CD4-positive, alpha-beta T cell treated with Interleukin-4 for 1 hour (primary cell): ENCODE measurements around the gene JMJD6.
A peak's percentile ranks its signal among the peaks of the same experiment; 100 is the strongest.
"Not testable (repeated sequence)": the region's sequence is repeated elsewhere in the genome, so short reads cannot be mapped to it uniquely, and the experiment has no call there.

Experiments
- DNase-seq, 2 donors: peaks; one replicate each; pipeline ENCODE4 v3.0.0-alpha.2; 2020 to 2022

The JMJD6 gene

DNA sequence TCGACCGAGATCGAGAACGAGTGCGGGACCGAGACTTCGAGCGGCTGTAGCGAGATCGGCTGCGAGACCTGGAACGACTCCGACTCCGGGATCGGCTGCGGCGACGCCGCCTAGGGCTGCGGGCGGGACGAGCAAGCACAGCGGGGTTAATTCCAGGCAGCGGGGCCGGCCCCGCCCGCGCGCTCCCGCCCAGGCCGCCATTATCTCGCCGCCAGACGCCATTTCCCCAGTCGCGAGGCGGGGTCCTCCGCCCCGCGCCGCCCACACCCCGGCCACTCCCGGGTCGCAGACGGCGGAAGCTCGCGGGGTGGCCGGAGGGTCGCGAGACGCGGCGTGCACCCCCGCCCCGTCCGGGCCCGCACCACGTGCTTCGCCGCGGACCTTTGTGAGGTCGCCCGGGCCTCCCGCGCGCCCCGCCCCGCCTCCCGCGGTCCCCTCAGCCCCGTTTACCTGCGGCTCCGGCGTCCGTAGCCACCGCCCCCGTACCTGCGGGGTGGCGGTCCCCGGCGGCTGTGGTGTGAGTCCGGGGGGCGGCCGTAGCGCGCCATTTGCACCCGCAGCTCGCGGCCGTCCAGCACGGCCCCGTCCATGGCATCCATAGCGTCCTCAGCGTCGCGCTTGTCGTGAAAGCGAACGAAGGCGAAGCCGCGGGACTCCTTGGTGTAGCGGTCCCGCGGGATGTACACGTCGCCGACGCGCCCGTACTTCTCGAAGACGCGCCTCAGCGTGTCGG, 10.1 kb upstream of the JMJD6 start:
- DNase-seq: peak; percentile 68 to 72

DNA sequence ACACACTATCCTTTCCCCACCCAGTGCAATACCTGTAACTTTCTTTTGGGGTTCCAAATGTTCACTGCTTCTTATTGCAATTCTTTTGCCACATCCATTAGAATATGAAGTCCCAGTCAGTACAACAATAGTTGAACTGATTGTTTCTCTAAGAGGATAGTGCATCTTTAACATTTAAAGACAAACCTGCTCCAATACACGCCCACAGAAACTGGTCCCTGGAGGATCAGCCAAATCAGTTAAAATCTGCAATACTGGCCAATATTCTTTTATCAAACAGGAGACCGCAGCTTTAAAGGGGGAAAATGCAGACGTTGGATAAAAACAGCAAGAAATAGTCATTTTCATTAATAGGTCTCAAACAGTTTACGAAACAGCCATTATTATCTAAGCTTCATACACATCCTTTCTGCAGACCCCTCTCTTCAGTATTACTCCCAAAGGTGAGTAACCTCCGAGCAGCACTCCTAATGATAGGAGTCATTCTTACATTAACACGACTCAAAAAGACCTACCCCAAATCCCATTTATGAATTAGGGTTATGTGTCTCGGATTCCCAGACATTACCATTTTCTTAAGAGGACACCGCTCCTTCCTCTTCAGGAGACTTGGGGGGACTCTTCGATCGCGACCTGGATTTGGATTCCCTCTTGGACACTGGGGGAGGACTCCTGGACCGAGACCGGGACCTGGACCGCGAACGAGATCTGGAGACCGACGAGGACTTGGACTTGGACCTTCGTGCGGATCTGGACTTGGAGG, 9.4 kb upstream of the JMJD6 start:
- DNase-seq: peak in 1 of 2 donors; percentile 31

DNA sequence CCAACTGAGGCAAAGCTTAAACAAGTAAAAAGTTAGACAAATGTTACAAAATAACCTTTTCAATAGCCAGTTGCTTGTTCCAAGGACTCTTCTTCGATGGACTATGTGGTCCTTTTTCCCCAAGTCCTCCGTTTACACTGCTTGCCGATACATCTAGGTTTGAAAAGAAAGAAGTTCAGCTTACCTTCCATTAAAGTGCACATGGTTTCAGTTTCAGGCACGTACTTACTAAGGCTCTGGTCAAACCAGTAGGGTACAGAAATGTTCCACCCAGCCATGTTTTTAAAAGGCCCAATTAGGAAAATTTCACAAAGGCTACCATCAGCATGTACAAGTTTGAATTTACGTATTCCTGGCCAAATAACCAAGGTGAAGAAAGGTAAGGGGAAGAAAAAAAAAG, 8.6 kb upstream of the JMJD6 start:
- peak in 1 of 2 donors; percentile 56 for DNase-seq

DNA sequence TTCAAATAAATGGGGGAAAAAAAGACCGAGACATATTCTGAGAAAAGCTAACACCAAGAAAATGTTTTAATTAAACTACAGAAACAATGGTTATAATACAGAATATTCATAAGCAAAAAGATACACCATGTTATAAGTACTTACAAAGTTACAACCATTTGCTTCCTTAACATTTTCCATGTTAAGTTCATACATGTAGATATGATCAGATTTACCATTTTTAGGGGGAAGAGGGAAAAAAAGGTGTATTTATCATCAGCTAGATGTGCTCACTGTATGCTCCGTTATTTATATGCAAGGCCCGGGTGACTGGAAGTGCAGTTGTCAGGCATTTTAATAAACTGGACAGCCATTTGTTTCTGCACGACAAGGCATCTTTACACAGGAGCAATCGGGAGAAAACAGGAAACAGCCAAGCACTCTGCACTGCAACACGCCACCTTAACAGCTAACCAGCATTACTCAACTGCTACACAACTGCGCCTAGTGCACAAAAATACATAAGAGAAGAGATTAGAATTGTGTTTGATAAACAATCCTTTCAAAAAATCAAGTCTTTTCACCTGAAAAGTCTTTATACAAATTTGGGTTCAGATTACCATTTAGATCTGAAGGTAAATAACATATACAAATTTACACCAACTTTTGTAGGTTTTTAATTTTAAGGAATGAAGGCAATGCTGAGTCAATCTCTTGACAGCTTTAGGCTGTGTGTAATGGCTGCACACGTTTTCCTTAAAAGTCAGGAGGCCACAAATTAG, 7.9 kb upstream of the JMJD6 start:
- peak in 1 of 2 donors; percentile 32 for DNase-seq

DNA sequence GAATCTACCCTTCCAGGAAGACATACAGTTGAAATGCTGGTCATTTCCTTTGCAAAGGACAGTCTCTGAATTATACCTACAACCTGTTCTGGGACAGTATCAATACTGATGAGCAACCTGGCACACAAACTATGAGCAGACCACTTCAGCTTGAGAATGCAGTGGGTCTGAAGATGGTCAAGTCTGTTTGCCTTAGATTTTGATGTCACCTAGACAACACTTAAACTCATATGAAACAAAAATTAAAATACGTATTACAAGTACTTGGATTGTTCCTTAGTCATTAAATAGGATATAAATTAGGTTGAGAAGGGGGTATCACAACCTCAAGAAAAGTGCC, 7.2 kb upstream of the JMJD6 start:
- peak in 1 of 2 donors; percentile 19 for DNase-seq

DNA sequence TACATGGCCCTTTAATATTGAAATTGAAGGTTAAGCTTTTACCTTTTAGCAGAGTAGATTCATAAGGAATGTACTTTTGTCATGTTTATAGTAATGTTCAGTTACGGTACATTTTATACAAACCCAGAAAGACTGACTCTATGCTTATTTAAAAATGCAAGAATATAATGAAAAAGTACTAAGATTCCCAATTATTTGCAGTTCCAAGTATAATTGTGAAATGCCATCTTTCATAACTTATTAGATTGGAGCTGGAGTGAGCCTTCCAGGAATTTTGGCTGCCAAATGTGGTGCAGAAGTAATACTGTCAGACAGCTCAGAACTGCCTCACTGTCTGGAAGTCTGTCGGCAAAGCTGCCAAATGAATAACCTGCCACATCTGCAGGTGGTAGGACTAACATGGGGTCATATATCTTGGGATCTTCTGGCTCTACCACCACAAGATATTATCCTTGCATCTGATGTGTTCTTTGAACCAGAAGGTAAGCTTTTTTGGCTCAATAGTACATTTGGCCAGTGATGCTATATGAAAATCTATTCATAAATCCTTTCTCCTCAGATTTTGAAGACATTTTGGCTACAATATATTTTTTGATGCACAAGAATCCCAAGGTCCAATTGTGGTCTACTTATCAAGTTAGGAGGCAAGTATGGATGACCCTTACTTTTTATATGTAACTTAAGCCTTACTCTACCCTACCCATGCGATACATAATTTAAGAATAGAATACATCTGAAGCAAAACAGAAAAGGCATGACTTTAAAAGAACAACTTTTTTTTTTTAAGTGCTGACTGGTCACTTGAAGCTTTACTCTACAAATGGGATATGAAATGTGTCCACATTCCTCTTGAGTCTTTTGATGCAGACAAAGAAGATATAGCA, 6.6 kb upstream of the JMJD6 start:
- DNase-seq: peak in 1 of 2 donors; percentile 27

DNA sequence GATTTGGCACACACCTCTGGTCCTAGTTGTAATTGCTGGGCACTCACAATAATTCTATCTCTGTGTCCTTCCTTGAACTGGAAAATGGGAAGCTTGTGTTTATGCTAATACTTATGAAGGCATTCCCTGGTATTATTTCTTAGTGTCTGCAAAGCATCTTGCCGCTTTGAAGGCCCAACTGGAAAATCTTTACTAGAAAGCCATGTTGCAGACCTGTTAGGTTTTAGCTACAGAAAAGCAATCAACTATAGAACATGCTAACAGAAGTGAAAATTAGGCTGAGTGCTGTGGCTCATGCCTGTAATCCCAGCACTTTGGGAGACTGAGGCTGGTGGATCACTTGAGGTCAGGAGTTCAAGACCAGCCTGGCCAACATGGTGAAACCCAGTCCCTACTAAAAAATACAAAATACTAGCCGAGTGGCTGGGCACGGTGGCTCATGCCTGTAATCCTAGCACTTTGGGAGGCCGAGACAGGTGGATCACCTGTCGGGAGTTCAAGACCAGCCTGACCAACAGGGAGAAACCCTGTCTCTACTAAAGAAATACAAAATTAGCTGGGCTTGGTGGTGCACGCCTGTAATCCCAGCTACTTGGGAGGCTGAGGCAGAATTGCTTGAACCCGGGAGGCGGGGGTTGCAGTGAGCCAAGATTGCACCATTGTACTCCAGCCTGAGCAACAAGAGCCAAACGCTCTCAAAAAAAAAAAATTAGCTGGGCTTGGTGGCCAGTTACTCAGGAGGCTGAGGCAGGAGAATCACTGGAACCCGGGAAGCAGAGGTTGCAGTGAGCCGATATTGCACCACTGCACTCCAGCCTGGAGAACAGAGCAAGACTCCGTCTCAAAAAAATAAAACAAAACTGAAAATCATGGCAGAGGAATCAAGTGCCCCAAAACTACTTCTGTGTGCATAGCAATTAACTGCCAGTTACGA, 5.7 kb upstream of the JMJD6 start:
- not testable (repeated sequence) for DNase-seq

DNA sequence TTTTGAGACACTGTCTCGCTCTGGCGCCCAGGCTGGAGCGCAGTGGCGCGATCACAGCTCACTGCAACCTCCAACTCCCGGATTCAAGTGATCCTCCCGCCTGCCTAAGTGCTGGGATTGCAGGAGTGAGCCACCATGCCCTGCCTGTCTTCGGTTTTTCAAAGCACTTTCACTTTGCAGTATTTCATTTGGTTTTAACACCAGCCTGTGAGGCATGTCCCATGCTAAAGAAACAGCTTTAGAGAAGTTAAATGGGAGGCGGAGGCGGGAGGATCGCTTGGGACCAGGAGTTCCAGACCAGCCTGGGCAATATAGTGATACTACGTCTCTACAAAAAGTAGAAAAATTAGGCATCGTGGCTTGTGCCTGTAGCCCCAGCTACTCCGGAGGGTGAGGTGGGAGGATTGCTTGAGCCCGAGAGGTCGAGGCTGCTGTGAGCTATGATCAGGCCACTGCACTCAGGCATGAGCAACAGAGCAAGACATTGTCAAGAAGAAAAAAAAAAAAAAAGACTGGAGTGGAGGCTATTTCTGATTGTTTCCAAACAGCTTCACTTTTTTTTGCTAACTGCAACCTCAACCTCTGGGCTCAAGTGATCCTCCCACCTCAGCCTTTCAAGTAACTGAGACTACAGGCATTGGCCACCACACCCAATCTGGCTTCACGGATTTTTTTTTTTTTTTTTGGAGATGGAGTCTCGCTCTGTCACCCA, 1.5 kb upstream of the JMJD6 start:
- DNase-seq: peak in 1 of 2 donors; percentile 42

DNA sequence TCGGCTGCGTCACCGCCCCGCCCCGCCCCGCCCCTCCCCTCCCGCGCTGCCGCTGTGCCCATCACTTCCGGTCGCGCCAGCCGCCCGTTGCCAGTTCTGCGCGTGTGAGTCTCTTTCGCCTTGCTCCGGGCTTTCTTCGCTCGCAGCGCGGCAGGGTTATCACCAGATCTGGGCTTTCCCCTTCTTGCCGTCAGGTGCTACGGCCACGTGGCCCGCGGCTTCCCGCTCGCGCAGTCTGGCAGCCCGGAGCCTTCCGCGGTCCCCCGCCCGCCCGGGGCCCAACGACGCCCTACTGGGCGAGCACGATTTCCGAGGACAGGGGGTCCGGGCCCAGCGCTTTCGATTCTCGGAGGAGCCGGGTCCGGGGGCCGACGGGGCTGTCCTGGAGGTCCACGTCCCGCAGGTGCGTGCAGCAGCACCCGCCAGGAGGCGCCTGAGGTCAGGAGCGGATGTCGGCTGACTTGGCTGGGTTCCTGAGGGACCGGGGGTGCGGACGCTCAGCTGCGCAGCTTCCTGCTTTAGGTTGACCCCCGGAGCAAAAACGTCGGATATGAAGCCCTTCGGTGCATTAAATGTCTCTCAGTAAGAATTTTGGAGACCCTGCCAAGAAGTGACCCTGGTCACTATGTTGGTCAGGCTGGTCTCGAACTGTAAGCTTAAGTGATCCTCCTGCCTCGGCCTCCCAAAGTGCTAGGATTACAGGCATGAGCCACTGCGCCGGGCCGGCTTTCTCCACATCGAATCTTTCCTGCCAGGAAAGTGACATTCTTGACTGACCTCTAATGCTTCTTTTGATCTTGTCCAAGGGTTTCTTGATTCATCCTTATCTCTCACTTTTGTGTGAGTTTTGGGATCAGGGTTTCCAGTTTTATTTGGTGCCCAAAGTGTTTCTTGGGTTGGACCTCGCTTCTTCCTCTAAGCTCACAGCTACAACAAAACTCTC, 641 bp upstream of the JMJD6 start, which contains the start of gene METTL23:
Gene METTL23 (plus strand): TSS at position 64 of the 943 bp plus-strand sequence. CDS start 2,872 bp downstream, outside the sequence.
- DNase-seq: no peak

DNA sequence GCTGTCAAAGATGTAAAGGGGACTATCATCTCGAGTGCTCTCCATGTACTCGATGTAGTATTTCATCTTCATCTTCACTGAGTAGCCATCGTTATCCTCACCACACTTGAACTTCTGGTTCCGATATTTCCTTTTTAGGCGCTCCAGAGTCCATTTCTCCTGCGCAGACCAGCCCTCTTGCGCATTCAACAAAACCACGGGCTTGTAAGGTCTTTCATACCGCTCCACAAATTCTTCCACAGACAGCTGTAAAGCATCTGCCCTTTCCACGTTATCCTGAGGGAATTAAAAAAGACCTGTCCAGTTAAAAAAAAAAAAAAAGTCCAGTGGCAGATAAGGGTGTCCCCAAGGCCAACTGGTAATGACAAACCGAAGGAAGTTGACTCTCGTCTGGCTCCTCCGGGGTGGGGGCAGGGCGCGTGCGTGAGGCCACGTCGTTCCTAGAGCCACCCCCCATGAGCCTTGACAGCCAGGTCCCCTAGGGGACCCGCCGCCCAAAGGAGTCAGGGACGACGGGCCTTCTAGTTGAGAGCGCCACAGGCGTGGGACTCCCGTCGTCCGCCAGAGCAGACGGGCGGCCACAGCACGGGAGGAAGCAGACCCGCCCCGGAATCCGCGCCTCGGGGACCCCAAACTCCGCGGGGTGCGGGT, 701 bp downstream of the JMJD6 start:
- DNase-seq: peak; percentile 74 to 81

DNA sequence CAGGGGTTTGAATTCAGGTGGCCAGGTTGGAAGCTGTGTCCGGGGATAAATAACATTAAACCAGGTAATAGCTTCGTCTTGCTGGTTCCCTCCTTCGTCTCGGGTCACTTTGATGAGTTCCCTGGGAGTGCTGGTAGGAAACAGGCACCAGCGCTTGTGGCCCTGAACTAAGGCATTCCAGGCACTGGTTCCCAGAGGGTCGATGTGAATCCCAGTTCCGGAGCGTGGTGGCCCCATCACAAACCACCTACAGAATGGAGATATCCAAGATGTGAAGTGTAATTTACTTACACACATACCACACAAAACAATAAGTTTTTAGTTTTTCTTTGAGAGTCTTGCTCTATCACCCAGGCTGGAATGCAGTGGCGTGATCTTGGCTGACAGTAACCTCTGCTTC, 2.6 kb downstream of the JMJD6 start:
- DNase-seq: no peak

DNA sequence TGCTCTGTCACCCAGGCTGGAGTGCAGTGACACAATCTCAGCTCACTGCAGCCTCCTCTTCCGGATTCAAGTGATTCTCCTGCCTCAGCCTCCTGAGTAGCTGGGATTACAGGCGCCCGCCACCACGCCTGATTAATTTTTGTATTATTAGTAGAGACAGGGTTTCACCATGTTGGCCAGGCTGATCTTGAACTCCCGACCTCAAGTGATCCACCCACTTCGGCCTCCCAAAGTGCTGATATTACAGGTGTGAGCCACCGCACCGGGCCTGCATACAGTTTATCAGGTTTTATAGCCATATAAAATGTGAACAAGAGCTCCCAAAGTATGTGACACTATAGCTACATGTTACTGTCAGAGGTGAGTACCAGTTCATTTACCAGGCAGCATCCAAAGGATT, 3.4 kb downstream of the JMJD6 start:
- DNase-seq: not testable (repeated sequence)

DNA sequence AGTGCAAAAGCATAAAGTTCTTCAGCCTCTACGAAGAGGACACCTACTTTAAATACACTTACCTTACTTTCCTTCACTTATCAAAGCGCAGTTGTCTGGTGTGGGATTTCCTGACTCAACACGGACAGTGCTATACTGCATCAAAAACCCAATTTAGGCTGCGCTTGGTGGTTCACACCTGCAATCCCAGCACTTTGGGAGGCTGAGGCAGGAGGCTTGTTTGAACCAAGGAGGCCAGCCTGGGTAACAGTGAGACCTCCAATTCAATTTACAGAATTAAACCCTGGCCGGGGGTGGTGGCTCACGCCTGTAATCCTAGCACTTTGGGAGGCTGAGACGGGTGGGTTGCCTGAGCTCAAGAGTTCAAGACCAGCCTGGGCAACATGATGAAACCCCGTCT, 4.1 kb downstream of the JMJD6 start:
- no peak for DNase-seq

DNA sequence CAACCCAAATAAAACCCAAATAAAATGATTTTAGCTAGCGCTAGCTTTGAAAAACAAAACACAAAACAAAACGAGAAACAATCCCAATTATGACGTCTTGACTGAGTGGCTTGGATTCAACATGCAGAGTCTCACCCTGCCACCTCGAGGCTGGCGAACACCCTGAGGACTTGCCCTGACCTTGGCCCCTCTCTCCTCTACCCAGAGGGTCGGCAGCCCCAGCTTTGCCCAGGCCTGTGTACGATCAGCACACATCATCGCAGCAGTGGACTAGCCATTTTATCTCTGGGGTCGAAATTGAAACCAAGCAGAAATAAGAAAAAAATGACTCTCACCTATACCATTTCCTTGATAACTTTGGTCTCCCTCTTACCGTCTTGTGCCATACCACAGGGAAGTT, 4.9 kb downstream of the JMJD6 start:
- no peak for DNase-seq

DNA sequence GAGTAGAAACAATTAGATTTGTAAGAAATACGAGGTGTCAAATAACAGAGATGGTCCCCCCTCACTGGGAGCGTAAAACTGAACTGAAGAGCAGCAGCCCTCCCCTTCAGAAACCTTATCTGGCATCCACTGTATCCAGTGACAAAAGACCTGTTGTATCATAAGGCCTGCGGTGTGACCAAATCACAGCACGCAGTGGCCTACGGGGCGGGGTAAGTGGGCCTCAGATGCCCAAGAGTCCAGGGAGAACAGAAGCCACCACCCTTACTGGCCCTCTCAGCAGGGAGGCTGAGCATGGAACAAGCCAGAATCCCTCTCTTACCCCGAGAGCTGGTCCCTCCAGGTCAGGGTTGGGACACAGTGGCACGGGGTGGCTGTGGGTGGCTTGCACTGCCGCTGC, 5.5 kb downstream of the JMJD6 start:
- no peak for DNase-seq

DNA sequence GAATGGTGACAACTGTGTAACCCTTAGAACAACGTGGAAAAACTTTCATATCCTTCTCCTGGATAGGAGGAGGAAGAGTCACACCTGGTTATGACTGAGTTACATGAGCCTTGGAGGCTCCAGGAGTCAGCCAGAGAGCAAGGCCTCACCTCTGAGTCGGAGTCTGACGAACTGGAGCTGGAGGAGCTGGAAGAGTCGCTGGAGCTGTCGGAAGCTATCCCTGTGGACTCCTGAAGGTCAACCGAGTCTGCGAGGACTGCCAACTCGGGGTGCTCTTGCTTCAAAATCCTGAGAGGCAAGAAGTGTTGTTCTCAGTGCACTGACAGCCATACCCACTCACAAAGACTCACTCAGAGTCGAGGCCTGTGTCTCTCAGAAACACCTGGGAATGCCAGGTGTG, 6.2 kb downstream of the JMJD6 start:
- no peak for DNase-seq

DNA sequence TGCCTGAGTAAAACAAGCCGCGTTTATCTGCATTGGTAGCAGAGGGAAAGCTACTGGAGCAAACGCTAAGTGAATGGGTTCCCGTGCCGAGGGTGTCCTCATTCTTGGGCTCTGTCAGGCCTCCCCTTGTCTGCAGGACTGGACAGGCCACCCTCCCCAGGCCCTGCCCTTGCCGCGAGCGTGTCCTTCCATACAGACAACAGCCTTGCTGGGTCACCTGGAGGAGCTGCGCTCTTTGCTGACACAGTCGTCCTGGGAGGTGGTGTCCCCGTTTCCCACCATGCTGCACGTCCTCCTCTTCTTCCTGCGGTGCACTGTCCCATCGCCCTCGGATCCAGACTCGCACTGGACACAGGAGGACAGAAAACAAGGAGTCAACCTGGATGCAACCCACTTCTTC, 7.9 kb downstream of the JMJD6 start:
- no peak for DNase-seq

DNA sequence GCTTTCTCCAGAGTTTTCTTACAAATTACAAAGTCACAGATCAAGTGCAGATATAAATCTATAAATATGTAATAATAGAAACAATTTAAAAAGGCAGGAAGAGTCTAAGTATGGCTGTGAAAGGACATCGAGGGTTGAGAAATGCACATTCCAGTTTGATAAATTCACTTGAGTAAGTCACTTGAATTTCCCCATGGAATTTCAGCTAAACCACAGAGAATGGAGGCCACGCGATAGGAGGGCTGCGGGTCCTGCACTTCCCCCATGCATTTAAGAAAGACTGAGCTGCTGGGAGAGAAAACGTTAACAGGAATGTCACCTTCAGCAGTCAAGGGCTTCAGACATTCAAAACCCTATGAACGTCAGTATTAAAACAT, 9.6 kb downstream of the JMJD6 start:
- no peak for DNase-seq
